HL-60 (cell line): ENCODE data around the gene PDE3A.

ENCODE experiments used
- DNase-seq, 2 experiments: peaks; one replicate each; pipeline ENCODE4 v3.0.0-alpha.2; 2010 to 2020; ENCODE audit warnings: low read depth in 1 of 2, low spot score in 1 of 2
- H3K27ac ChIP-seq: fragments of 250-450 bp; sonication (Bioruptor Pico); replicated peaks from 2 replicates; pipeline ENCODE4 v1.5.1; 2020; ENCODE audit warnings: mild to moderate bottlenecking, moderate library complexity
- H3K27me3 ChIP-seq: fragments of 250-450 bp; sonication (Bioruptor Pico); 2 replicates; pipeline ENCODE4 v1.5.1; 2021; ENCODE audit warnings: mild to moderate bottlenecking, moderate library complexity; ENCODE audit not compliant: insufficient read depth, poor library complexity, severe bottlenecking
- H3K4me3 ChIP-seq: replicated peaks from 2 replicates; pipeline ENCODE4 v1.5.1; 2011; ENCODE audit warnings: mild to moderate bottlenecking, control low read depth, low read length; ENCODE audit not compliant: insufficient read depth
- GABPA ChIP-seq: IDR thresholded peaks from 2 replicates; pipeline ENCODE4 v1.6.1; 2012; ENCODE audit warnings: low read depth
- POLR2AphosphoS5 ChIP-seq: IDR thresholded peaks from 2 replicates; pipeline ENCODE4 v1.6.1; 2012; ENCODE audit warnings: low read depth
- SPI1 ChIP-seq: IDR thresholded peaks from 2 replicates; pipeline ENCODE4 v1.6.1; 2012; ENCODE audit warnings: low read depth, mild to moderate bottlenecking, borderline replicate concordance
- TF ChIP-seq, protein P1 (sequence below): IDR thresholded peaks from one replicate; pipeline ENCODE4 v1.5.1; 2011; ENCODE audit warnings: low read length, control low read depth, inconsistent platforms; ENCODE audit not compliant: insufficient read depth
- TF ChIP-seq, protein P2 (sequence below): IDR thresholded peaks from 2 replicates; pipeline ENCODE4 v1.6.1; 2012; ENCODE audit warnings: low read depth; ENCODE audit not compliant: insufficient replicate concordance

The PDE3A gene

DNA sequence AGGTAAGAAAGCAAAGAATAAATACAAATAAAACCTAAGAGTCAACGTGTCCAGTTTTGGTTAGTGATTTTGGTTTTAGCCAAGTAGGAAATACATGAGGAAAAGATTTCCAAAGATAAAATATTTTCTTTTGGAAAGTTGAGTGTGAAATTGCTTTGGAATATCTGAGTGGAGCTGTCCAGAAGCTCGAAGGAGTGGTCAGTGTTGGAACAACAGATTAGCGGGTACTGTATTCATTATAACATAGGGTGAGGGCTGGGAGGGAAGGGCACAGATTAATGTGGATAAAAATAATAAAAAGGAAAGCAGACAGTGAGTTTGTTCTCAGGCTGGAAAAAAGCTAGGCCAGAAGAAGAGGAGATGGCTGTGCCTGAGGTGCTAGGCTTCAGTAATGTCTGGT, 225.3 kb downstream of the PDE3A start:
- DNase-seq = no peak
- TF ChIP-seq POLR2AphosphoS5 = no peak
- TF ChIP-seq GABPA = no peak
- TF ChIP-seq, protein P1, sequence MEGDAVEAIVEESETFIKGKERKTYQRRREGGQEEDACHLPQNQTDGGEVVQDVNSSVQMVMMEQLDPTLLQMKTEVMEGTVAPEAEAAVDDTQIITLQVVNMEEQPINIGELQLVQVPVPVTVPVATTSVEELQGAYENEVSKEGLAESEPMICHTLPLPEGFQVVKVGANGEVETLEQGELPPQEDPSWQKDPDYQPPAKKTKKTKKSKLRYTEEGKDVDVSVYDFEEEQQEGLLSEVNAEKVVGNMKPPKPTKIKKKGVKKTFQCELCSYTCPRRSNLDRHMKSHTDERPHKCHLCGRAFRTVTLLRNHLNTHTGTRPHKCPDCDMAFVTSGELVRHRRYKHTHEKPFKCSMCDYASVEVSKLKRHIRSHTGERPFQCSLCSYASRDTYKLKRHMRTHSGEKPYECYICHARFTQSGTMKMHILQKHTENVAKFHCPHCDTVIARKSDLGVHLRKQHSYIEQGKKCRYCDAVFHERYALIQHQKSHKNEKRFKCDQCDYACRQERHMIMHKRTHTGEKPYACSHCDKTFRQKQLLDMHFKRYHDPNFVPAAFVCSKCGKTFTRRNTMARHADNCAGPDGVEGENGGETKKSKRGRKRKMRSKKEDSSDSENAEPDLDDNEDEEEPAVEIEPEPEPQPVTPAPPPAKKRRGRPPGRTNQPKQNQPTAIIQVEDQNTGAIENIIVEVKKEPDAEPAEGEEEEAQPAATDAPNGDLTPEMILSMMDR = no peak
- TF ChIP-seq, protein P2, sequence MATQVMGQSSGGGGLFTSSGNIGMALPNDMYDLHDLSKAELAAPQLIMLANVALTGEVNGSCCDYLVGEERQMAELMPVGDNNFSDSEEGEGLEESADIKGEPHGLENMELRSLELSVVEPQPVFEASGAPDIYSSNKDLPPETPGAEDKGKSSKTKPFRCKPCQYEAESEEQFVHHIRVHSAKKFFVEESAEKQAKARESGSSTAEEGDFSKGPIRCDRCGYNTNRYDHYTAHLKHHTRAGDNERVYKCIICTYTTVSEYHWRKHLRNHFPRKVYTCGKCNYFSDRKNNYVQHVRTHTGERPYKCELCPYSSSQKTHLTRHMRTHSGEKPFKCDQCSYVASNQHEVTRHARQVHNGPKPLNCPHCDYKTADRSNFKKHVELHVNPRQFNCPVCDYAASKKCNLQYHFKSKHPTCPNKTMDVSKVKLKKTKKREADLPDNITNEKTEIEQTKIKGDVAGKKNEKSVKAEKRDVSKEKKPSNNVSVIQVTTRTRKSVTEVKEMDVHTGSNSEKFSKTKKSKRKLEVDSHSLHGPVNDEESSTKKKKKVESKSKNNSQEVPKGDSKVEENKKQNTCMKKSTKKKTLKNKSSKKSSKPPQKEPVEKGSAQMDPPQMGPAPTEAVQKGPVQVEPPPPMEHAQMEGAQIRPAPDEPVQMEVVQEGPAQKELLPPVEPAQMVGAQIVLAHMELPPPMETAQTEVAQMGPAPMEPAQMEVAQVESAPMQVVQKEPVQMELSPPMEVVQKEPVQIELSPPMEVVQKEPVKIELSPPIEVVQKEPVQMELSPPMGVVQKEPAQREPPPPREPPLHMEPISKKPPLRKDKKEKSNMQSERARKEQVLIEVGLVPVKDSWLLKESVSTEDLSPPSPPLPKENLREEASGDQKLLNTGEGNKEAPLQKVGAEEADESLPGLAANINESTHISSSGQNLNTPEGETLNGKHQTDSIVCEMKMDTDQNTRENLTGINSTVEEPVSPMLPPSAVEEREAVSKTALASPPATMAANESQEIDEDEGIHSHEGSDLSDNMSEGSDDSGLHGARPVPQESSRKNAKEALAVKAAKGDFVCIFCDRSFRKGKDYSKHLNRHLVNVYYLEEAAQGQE = no peak
- TF ChIP-seq SPI1 = no peak
- H3K27me3 ChIP-seq = no peaks in the 10 kb centered on the region
- H3K27ac ChIP-seq = no peak overlapping the region
- H3K4me3 ChIP-seq = no peak overlapping the region

DNA sequence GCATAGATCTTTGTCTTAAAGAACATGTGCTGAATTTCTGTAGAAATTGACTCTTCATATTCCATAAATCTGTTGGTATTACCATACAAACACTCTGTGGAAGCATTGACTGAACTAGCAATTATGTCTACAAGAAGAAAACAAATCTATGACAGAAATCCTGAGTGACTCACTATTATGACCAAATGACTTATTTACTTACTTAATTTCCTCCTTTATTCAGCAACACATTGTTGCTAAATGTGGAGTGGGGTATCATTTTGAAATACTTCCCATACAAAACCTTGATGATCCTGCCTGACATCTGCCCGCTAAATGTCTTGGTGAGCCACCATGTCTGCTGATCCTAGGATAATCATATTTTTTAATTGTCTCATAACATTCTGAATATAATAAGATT, 227.7 kb downstream of the PDE3A start:
- no peaks in the 10 kb centered on the region for H3K27me3 ChIP-seq
- TF ChIP-seq SPI1 = no peak
- no peak for TF ChIP-seq POLR2AphosphoS5
- no peak for TF ChIP-seq GABPA
- TF ChIP-seq, protein P1 = no peak
- TF ChIP-seq, protein P2 = no peak
- H3K27ac ChIP-seq = no peak overlapping the region
- no peak overlapping the region for H3K4me3 ChIP-seq
- DNase-seq = no peak

DNA sequence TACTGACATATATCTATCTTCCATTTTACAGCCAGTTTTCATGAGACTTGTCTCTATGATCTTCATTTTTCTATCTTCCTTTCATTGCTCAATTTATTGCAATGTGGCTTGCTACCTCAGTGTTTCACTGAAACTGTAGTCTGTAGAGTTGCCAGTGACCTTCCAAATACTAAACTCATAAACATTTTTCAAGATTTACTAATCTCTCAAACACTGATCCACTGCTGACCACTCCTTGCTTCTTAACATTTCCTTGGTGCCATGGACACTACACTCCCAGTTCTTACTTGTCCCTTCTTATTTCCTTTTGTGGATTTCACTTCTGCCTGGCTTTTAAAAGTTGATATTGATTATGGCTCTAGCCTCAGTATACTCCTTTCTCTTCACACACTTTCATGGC, 231.4 kb downstream of the PDE3A start:
- Histone ChIP-seq H3K4me3 (no peak overlapping the region), H3K27ac (no peak overlapping the region), H3K27me3 (no peaks in the 10 kb centered on the region)
- TF ChIP-seq, protein P2 = no peak
- TF ChIP-seq POLR2AphosphoS5 = no peak
- TF ChIP-seq GABPA = no peak
- TF ChIP-seq SPI1 = no peak
- TF ChIP-seq, protein P1 = no peak
- DNase-seq = no peak
